ENCODE data around the gene MEF2D.

DNA sequence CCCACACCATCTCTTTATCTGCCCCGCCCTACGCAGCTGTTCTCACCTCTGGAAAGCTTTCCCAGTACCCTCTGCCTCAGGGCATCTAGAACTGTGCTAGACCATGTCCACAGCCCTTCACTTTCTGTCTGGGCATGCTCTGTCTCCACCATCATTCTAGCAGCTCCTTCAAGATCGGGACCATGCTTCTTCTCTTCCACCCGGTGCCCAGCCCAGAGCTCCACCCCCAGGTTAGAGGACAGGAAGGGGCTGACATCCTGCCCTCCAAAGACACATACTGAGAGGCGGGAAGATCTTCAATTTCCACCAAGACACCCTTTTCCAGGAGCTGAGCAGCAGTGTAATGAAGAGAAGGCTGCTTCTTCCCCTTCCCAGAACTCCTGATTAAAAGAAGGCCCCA, 27.7 kb upstream of the MEF2D start:
- TF ChIP-seq, protein P1, sequence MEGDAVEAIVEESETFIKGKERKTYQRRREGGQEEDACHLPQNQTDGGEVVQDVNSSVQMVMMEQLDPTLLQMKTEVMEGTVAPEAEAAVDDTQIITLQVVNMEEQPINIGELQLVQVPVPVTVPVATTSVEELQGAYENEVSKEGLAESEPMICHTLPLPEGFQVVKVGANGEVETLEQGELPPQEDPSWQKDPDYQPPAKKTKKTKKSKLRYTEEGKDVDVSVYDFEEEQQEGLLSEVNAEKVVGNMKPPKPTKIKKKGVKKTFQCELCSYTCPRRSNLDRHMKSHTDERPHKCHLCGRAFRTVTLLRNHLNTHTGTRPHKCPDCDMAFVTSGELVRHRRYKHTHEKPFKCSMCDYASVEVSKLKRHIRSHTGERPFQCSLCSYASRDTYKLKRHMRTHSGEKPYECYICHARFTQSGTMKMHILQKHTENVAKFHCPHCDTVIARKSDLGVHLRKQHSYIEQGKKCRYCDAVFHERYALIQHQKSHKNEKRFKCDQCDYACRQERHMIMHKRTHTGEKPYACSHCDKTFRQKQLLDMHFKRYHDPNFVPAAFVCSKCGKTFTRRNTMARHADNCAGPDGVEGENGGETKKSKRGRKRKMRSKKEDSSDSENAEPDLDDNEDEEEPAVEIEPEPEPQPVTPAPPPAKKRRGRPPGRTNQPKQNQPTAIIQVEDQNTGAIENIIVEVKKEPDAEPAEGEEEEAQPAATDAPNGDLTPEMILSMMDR (IDR thresholded peaks at IDR 0.05; ENCODE audit: insufficient read depth, low read length): no peak
- TF ChIP-seq, protein P2, sequence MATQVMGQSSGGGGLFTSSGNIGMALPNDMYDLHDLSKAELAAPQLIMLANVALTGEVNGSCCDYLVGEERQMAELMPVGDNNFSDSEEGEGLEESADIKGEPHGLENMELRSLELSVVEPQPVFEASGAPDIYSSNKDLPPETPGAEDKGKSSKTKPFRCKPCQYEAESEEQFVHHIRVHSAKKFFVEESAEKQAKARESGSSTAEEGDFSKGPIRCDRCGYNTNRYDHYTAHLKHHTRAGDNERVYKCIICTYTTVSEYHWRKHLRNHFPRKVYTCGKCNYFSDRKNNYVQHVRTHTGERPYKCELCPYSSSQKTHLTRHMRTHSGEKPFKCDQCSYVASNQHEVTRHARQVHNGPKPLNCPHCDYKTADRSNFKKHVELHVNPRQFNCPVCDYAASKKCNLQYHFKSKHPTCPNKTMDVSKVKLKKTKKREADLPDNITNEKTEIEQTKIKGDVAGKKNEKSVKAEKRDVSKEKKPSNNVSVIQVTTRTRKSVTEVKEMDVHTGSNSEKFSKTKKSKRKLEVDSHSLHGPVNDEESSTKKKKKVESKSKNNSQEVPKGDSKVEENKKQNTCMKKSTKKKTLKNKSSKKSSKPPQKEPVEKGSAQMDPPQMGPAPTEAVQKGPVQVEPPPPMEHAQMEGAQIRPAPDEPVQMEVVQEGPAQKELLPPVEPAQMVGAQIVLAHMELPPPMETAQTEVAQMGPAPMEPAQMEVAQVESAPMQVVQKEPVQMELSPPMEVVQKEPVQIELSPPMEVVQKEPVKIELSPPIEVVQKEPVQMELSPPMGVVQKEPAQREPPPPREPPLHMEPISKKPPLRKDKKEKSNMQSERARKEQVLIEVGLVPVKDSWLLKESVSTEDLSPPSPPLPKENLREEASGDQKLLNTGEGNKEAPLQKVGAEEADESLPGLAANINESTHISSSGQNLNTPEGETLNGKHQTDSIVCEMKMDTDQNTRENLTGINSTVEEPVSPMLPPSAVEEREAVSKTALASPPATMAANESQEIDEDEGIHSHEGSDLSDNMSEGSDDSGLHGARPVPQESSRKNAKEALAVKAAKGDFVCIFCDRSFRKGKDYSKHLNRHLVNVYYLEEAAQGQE (IDR thresholded peaks at IDR 0.05; ENCODE audit: insufficient replicate concordance, low read depth): no peak
- TF ChIP-seq GABPA (IDR thresholded peaks at IDR 0.05; ENCODE audit: low read depth): no peak
- TF ChIP-seq POLR2AphosphoS5 (IDR thresholded peaks at IDR 0.05; ENCODE audit: low read depth): no peak
- no peak for TF ChIP-seq SPI1 (IDR thresholded peaks at IDR 0.05; ENCODE audit: borderline replicate concordance, low read depth)

Data from HL-60 (cell line).